Right hindlimb (tissue), 1 donor: Measurements from ENCODE around the gene ARID1B.

Experiments
- DNase-seq: peaks from one replicate; pipeline ENCODE4 v3.0.0-alpha.2; 2018

ARID1B gene

DNA sequence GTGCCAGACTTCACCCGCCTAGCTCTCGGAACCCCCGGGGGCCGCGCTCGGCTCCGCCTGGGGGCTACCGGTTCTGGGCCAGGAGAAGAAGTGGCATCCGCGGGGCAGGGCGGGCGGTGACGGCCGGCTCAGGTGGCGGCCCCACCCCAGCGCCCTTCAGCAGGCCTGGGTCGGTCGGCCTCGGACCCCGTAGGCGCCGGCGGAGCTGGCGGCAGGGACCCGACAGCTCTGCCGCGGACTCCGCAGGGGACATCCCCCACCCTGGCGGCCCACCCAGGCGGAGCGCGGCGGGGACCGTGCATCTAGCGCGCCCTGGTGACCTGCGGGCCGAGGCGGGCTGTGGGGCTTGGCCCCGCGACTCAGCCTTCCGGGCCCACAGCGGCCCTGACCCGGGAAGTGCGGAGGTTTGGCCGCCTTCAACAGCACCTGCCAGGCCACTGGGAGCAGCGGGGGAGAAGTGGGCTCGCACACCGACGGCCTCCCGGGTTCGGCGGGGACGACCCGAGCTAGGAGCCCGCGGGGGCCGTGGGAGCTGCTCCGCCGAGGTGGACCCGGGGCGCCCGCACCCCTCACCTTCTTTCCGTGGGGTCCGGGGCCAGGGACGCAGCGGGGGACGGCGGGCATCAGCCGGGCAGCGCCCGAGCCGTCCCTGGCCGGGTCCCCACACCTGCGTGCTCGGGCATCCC, 459.0 kb downstream of the ARID1B start:
- DNase-seq: no peak

DNA sequence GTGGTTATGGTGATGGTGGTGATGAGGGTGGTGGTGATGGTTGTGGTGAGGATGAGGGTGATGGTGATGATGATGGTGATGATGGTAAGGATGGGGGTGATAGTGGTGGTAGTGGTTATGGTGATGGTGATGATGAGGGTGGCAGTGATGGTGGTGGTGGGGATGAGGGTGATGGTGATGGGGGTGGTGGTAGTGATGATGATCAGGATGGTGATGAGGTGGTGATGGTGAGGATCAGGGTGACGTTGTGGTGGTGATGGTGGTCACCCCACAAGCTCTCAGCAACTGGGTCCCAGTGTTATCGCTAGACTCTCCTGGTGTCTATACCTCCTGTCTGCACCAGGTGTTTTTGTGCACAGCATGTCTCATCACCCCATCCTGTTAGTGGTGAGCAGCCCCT, 461.2 kb downstream of the ARID1B start:
- no peak for DNase-seq

DNA sequence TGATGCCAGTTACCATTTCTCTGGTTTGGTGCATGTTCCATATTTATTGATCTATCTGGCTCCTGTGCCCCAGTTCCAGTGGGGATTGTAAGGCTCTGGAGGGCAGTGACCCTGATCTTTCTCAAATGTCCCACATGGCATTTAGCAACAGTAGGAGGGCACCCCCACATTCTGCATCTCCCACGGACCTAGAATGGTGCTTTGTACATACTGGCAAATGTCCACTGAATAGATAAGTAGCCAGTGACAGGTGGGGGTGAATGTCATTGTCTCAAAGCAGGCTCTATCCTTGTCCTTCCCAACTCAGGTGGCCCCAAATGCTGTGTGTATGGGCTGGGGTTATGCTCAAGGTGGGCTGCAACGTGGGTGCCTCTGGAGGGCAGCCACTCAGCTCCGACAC, 462.0 kb downstream of the ARID1B start:
- DNase-seq: no peak

DNA sequence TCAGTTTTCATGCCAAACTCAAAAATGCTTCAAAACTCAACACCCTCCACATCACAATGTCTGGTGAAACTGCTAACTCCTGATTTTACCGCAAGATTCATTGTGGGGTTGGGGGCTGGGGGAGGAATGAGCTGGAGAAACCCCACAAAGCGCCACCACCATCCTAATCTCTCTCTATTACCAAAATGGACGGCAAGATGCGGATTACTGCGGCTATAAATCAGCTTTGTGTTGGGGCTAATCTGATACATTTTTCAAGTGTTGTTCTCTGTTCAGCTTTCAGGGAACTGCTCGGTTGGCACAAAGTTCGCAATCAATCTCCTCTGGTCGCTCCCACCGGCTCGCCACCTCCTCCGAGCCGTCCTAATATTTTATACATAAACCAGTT, 462.5 kb downstream of the ARID1B start:
- no peak for DNase-seq

DNA sequence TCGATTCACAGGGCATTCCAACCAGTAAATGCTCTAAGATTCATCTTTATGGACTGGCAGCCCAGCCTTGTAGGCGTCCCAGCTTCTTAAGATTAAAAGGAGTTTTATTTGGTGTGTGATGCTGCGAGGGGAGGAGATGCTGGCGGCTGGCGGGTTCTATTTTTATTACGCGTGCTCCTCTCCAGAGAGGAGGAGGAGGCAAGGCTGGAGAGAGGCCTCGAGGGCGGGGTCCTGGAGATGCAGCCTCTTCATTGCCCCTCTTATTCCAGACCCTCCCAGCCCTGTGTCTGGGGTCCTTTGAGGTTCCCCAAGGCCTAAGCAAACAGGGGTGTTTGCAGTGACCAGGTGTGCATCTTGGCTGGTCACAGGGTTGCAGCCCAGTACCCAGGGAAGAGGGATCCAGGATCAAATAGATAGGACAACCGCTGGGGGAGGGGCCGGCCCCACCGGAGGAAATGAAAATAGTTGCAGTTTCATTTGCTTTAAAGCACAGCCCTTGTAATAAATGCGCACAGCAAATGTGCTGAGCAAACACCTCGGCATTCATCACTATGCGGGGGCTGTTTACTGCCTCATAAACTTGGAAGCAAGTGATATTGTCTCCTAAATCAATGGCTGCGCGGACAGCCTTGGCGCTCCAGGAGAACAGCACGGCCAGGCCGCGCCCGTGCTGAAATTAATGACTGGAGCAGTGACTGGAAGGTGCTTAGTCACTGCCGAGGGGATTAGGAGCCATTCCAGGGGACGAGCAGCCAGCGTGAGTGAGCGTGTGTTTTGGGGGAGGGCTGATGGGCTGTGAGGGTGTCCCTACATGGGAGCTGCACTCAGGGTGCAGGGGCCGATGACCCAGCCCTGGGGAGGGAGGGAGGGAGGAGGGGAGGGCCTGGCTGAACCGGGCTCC, 463.1 kb downstream of the ARID1B start:
- DNase-seq: peak; percentile 65

DNA sequence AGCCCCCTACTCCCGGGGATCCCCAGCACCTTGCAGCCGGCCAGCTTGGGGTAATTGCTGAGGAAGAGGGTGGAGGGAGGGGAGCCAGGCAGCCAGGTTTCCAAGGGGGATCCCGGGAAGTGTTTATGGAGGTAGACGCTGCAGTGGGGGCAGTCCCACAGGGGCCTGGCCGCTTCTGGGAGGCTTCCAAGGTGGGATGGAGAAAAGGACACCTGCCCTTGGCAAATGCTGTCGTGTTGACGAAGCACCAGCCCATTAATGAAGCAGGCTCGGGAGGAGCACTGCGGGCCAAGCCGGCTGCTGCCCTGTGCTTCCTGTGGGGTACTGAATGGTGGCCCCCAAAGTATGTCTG, 463.8 kb downstream of the ARID1B start:
- no peak for DNase-seq

DNA sequence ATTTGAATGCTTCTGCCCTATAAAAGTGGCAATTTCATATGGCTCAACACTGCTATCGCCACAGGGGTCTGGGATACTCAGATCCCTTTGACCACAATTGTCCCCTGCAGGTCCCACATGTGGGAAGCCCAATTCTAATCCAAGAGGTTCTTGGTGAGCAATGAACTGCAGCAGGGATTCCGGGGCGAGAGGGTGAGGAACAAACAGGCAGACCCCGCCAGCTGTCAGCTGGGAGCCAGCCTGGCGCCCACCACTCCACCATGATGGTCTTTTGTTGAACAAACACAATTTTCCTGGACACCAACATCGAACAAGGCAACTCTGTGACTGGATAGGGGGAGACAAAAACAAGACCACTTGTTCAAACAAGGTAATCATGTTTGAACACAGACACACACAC, 465.6 kb downstream of the ARID1B start:
- no peak for DNase-seq

DNA sequence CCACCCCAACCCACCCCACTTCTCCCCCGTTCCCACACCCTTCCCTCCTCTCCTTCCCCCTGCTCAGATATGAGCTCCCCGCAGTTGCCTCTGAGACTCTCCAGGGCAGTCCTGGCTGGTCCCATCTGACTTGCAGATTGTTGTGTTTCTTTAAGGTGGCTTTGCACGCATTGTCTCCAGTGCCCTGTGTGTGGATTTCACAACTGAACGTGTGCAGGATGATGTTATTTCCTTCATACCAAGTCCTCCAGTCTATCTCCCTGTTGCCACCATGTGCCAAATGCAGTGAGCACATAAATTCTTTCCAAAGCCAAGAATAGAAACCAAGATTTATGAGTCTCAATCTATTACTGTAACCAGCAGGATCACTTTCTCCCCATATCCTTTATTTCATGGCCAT, 467.0 kb downstream of the ARID1B start:
- no peak for DNase-seq

DNA sequence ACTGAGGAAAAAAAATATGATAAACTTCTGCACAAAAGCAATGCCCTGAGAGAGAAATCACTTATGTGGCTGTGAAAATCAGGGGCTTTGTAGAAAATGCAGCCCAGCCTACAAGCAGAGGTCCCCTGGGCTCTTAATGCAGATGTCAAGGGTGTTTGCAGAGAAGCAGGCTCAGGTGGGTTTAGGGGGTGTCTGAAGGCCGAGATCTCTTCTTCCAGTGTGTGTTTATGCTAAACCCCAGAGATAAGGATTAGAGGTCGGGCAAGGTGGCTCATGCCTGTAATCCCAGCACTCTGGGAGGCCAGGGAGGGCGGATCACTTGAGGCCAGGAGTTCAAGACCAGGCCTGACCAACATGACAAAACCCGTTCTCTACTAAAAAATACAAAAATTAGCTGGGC, 467.6 kb downstream of the ARID1B start:
- DNase-seq: no peak

DNA sequence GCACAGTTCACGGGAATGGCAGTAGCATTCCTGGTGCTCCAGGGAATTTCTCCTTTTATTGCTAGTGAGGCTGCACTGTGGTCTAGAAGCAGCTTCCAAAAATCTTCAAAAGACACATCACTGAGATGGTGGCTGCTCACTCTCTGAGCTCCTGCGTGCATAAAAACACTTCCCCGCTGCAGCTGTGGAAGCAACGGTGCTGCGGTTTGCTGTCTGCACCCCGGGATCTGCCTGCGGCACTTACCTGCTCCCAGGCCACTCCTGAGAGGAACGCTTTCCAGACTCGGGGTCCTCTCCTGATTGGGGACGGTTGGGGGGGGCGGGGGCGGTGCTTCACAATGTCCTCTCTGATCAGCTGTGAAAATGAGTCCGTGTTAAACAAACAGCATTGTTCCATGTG, 468.3 kb downstream of the ARID1B start:
- DNase-seq: no peak

DNA sequence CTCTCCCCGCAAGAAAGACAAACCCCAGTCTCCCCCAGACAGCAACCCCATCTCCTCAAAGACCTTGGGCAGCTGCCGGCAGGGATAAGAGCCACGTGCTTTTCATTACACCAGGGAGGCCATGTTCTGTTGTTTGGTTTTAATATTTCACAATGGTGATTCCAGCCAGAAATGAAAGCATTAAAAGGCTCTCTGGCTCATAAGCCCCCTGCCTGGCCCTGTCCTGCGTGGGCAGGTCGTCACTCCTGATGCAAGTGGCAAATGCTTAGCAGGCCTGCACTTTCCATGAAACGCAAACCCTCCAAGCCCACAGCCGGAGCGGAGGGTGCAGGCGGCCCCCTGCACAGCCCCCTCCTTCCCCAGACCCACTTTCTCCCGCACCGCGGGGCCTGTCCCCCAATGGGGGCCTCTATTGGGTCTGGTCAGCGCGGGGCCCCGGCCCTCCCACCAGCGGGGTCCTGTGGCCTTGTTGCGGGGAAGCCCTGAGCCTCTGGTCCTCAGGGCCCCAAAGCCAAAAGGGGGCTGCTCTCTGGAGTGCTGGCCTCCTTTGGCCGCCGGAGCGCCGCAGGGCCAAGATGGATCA, 469.0 kb downstream of the ARID1B start:
- DNase-seq: peak; percentile 47

DNA sequence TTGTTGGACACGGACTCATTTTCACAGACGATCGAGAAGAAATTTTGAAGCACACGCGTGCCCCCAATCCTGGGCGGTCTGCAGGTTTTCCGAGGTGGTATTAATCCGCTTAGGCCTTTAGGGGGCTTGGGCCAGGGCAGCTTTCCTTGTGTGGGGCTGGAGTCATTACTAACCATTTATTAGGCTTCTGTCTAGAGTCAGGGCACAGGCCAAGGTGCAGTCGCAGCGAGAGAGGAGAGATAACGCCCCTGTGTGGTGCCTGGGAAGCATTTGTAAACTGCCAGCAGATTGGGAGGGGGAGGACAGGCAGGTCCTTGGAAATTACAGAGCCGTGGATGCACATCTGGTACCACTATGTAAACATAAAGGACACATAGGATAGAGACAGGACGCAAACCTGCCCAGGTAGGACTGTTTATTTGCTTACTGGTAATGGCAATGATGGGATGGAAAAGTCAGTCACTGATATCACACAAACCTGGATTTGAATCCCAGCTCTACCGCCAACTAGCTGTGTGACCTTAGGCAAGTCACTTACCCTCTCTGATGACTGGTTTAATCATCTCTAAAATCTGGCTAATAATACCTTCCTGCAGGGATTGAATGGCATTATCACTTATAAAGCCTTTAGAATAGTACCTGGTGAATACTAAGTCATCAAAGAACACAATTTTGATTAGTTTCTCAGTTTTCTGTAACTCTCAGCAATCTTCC, 469.8 kb downstream of the ARID1B start:
- DNase-seq: no peak

DNA sequence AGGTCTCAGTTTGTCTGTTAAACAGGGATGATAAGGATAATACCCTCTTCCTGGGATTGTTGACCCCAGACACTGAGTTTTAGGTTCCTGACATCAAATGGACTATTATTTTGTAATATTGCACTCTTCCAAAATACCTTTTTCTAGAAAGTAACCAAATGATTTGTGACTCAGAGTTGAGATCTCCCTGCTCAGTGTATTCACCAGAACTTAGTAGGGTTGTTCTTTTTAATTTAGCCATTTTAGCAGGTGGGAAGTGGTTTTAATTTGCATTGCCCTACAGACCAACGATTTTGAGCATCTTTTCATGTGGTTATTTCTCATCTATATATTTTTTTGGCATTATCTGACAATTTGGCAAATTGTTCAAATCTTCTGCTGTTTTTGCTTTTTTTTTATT, 471.1 kb downstream of the ARID1B start:
- DNase-seq: no peak

DNA sequence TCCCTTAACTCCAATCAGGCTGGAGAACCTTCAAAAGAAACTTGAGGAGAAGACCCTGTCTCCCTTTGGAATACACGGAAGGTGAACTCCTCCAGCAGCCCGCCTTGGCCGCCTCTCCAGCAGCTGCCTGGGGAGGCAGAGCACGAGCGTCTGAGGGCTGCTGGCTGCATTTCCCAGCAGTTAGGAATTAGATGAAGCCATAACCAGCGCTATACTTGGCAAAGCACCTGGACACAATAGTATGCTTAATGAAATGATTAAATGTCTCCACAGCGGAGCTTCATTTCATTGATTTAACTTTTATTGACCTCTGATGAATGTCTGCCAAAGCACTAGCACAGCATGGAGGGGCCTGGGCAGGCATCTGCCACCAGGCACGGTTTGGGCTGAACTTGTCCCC, 472.6 kb downstream of the ARID1B start:
- no peak for DNase-seq

DNA sequence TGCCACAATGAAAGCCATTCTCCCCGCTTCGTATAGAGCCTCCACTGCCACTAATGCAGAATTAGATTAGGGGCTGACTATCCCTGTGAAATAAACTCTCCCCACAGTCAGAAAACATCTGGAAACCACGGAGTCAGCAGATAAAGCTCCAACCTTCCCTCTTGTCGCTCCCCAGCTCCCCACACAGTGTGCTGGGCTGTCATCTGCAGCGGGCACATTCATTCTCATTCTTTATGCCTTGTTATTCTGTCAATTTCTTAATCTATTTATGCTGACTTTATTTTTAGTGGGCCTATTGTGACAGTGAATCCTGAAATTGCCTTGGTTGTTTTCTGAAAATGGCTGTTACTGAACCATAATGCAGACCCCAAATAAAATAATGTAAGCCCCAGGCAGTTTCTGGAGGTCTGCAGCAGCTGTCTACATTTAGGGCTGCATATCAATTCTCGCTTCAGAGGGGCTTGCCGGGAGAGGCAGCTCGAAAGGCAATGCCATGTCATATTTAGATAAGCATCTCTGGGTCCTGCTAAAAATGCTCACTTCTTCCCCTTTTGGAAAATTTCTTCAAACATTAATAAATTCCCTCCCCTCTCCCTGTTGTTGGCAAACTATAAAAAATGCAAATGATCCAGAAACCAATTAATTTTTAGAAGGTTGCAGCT, 474.5 kb downstream of the ARID1B start:
- no peak for DNase-seq

DNA sequence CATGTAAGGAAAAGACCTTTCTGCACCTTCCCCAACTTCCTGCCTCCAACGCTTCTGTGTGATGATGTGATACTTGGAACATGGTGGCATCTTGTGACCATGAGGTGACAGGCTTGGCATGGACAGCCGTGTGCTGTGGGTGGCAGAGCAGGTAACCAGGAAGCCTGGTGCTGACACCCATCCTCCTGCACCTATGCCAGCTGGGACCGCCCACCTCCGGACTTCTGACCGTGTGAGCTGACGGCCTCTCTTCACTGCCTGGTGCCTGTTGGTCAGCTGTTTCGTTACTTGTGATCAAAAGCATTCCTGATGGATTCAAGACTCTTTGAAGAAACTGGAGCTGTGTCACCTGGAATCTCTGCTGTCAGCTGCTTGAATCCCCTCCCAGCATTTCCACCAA, 475.8 kb downstream of the ARID1B start:
- DNase-seq: no peak

DNA sequence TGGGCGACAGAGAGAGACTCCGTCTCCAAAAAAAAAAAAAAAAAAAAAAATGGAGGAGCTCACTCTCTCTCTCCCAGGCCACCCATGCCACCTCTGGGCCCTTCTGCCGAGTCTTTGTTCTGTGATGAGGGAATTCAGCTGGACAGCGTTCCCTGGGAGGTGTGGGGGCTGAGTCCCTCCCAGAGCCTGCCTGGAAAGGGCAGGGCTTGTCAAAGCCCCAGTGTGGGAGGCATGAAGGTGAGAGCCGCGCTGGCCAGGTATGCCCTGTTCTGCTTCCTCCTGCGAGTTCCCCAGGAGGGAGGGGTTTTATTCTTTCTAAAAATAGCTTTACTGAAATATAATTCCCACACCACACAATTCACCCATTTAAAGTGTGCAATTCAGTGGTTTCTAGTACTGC, 476.5 kb downstream of the ARID1B start:
- DNase-seq: no peak

DNA sequence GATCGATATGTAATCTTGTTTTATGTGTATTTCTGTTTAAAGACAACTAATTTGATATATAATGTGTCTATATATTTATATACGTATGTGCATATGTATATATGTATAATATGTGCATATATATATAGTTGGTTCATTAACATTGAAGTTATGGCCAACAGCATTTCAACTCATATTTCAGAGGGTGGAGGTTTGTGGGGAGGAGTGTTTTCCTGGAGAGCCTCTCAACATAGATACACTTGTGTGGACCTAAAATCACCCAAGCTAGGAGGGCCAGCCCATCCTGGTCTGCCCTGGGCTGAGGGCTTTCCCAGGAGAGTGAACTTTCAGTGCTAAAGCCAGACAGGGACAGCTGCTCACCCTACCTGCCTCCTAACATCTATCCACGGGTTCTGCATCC, 477.4 kb downstream of the ARID1B start:
- DNase-seq: no peak

DNA sequence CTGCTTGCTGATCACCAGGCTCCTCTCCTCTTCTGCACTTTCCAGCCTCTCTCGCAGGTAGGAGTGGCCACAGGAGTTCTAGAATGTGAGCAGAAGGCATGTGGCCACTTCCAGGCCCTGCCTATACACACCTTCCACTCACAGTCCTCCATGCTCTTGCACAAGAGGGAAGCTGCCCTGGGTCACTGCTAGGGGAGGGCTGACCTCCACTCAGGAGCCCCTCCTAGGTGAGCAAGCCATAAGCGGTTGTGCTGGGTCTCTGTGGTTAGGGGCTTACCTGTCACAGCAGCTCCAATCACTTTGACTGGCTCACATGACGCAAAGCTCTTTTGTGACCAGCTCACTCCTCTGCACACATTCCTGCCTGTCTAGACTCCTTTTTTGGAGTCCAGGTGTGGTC, 477.9 kb downstream of the ARID1B start:
- no peak for DNase-seq

DNA sequence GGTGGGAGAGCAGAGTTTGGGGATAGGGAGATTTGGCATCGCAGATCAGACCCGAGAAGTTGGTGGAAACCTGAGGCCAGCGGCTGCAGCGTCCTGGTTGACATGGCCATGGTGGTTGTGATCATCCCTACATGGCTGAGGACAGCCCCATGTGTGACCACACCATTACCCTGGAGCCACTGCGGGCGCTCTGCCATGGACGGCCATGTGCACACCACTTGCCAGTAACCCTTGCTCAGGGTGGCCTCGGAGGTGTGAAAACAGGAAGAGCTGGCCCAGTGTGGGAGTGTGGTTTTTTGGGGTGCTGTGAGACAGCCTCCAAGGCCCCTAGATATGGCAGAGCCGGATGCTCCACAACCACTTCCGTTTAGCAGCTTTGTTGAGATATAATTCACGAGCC, 481.7 kb downstream of the ARID1B start:
- DNase-seq: no peak

DNA sequence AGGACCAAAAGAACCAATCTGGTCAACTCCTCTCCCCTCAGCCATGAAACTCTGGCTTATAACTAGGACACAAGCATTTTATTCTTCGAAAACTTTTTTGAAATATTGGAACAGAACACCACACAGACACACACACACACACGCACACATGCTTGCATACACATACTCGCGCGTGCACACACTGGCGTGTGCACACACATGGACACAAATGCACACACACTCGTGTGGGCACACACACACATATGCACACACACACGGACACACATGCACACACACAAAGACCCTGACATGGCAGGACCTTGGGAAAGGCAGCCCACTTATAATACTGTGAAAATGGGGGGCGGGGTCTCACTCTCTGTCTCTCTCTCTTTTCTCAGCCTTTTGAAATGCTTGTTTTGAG, 482.3 kb downstream of the ARID1B start:
- DNase-seq: no peak
